WTC11 (cell line): Measurements from ENCODE around the gene DLG5.

Experiments used
- FOXP1 ChIP-seq: sonication (generic); formaldehyde crosslinking; IDR thresholded peaks from 2 replicates; pipeline ENCODE4 v1.8.0; 2022; ENCODE audit warnings: missing genetic modification reagents, mild to moderate bottlenecking, moderate library complexity, borderline replicate concordance
- TF ChIP-seq, protein P1 (sequence below): fragments of 200-600 bp; IDR thresholded peaks from 2 replicates; pipeline ENCODE4 v1.8.0; 2022; ENCODE audit warnings: antibody characterized with exemption
- TF ChIP-seq, protein P2 (sequence below): sonication (generic); formaldehyde crosslinking; IDR thresholded peaks from 2 replicates; pipeline ENCODE4 v1.8.0; 2022; ENCODE audit warnings: mild to moderate bottlenecking, missing genetic modification reagents

DNA sequence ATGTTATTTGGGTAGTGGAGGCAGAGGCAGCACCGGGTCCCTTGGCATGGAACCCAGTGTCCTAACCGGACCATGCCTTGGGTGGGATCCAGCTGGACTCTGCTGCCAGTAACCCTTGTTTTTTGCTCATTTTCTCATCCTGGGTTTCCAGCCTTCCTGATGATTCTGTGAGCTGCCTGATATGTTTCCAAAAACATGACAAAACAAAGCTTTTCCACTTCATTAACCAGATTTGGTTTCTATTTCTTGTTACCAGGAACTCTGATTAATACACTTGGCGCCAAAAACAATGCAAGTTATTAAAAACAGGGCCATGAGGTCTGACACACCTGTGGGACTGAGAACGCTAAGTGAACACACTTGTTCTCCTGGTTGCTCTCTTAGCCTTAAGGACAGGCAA is 32.8 kb upstream of the DLG5 start:
- TF ChIP-seq, protein P1, sequence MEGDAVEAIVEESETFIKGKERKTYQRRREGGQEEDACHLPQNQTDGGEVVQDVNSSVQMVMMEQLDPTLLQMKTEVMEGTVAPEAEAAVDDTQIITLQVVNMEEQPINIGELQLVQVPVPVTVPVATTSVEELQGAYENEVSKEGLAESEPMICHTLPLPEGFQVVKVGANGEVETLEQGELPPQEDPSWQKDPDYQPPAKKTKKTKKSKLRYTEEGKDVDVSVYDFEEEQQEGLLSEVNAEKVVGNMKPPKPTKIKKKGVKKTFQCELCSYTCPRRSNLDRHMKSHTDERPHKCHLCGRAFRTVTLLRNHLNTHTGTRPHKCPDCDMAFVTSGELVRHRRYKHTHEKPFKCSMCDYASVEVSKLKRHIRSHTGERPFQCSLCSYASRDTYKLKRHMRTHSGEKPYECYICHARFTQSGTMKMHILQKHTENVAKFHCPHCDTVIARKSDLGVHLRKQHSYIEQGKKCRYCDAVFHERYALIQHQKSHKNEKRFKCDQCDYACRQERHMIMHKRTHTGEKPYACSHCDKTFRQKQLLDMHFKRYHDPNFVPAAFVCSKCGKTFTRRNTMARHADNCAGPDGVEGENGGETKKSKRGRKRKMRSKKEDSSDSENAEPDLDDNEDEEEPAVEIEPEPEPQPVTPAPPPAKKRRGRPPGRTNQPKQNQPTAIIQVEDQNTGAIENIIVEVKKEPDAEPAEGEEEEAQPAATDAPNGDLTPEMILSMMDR = no peak
- TF ChIP-seq, protein P2, sequence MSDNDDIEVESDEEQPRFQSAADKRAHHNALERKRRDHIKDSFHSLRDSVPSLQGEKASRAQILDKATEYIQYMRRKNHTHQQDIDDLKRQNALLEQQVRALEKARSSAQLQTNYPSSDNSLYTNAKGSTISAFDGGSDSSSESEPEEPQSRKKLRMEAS (CRISPR knock-in tag) = no peak
- no peak for TF ChIP-seq FOXP1
